Dermis microvascular lymphatic vessel endothelial cell (primary cell): ENCODE results near the gene DNMT1. TPM values are rescaled to one million over a fixed set of nuclear protein-coding genes. Genes with fewer than 3 reads are reported as not detected.

Experiments used
- DNase-seq, 2 donors: peaks; one replicate each; pipeline versions ENCODE4 v3.0.0 to v3.0.0-alpha.2; 2010; ENCODE audit warnings: low read depth in 2 of 2
- total RNA-seq: library from RNA; depleted of rRNA; stranded (reverse); fragments of >200 nt; gene quantifications from 2 replicates; pipeline ENCODE4 v1.2.1, GENCODE V29; 2014

The DNMT1 gene
- total RNA-seq, 1 donor from 2014 or later = 22.7 TPM

- DNase-seq = no peak
Measured at GRCh38 chr19:10141973-10142372, 52.8 kb downstream of the DNMT1 start.

GRCh38 chr19:10141479-10141878, 53.3 kb downstream of the DNMT1 start:
- DNase-seq = no peak

- DNase-seq = no peak
Measured at GRCh38 chr19:10139952-10140351, 54.8 kb downstream of the DNMT1 start.

GRCh38 chr19:10138879-10139795, 55.6 kb downstream of the DNMT1 start:
- DNase-seq = no peak

- no peak for DNase-seq
Measured at GRCh38 chr19:10137751-10138682, 56.7 kb downstream of the DNMT1 start.

- DNase-seq = no peak
Measured at GRCh38 chr19:10136936-10137335, 57.8 kb downstream of the DNMT1 start.

- DNase-seq = no peak
Measured at GRCh38 chr19:10135551-10136334, 59.0 kb downstream of the DNMT1 start.

- DNase-seq = no peak
Measured at GRCh38 chr19:10134040-10134439, 60.7 kb downstream of the DNMT1 start.

GRCh38 chr19:10133596-10133995, 61.2 kb downstream of the DNMT1 start:
- DNase-seq = no peak

- DNase-seq = no peak
Measured at GRCh38 chr19:10132905-10133304, 61.8 kb downstream of the DNMT1 start.

GRCh38 chr19:10126213-10126639, 68.5 kb downstream of the DNMT1 start:
- DNase-seq = no peak

- no peak for DNase-seq
Measured at GRCh38 chr19:10124429-10124828, 70.3 kb downstream of the DNMT1 start.

- DNase-seq = peak; percentile 23 to 49
Measured at GRCh38 chr19:10122045-10122444, 72.7 kb downstream of the DNMT1 start.

GRCh38 chr19:10120538-10121189, 74.1 kb downstream of the DNMT1 start:
- DNase-seq = no peak

GRCh38 chr19:10118960-10119359, 75.8 kb downstream of the DNMT1 start:
- DNase-seq = no peak

GRCh38 chr19:10116866-10117616, 77.7 kb downstream of the DNMT1 start:
- DNase-seq = no peak

GRCh38 chr19:10116085-10116865, 78.5 kb downstream of the DNMT1 start:
- no peak for DNase-seq

- DNase-seq = no peak
Measured at GRCh38 chr19:10115392-10116084, 79.2 kb downstream of the DNMT1 start.
